Mucosa of gallbladder (tissue), 1 donor: Measurements from ENCODE around the gene STX5. TPM values are rescaled to one million over a fixed set of nuclear protein-coding genes. Genes with fewer than 3 reads are reported as not detected.
"Not testable (repeated sequence)": the region's sequence is repeated elsewhere in the genome, so short reads cannot be mapped to it uniquely, and the experiment has no call there.

ENCODE experiments used
- DNase-seq: peaks from one replicate; pipeline ENCODE4 v3.0.0-alpha.2; 2020; ENCODE audit warnings: low spot score
- total RNA-seq: library from RNA; stranded (reverse); gene quantifications from one replicate; pipeline ENCODE4 v1.2.1, GENCODE V29; 2021
- donor health status: DM: no; HTN: no; CAD: no.

STX5 gene
- total RNA-seq, 1 donor from 2014 or later = 48.8 TPM

GRCh38 chr11:62830904-62831519 lies 839 bp downstream of the STX5 start:
- no peak for DNase-seq

- not testable (repeated sequence) for DNase-seq
Observed at GRCh38 chr11:62828130-62828529, 3.7 kb downstream of the STX5 start.

GRCh38 chr11:62823677-62824076 lies 8.2 kb downstream of the STX5 start:
- DNase-seq = no peak

DNA sequence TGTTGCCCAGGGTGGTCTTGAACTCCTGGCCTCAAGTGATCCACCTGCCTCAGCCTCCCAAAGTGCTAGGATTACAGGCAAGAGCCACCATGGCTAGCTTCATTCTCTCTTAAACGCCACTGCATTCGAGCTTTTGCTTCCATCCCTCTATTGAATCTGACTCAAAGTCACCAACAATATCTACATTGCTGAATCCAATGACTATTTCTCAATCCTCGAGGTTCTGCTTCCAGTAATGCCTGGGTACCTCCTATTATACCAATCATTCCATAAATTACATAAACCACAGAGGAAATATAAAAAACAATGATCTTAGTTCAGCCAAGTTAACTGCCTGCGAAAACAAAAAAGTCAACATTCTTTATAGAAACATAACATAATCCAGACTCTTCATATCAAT lies 14.7 kb downstream of the STX5 start:
- no peak for DNase-seq

DNA sequence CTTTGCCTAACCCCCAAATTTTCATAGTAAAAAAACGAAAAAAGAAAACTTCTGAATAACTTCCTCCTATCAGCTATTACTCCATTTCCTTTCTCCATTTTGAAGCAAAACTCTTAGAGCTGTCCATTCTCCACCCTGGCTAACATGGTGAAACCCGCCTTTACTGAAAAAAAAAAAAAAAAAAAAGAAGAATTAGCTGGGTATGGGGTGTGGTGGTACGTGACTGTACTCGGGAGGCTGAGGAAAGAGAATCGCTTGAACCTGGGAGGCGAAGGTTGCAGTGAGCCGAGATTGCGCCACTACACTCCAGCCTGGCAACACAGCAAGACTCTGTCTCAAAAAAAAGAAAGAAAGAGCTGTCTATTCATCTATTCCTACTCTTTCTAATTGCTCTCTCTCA lies 15.3 kb downstream of the STX5 start:
- no peak for DNase-seq

- DNase-seq = no peak
Observed at GRCh38 chr11:62811659-62812058, 20.2 kb downstream of the STX5 start.

DNA sequence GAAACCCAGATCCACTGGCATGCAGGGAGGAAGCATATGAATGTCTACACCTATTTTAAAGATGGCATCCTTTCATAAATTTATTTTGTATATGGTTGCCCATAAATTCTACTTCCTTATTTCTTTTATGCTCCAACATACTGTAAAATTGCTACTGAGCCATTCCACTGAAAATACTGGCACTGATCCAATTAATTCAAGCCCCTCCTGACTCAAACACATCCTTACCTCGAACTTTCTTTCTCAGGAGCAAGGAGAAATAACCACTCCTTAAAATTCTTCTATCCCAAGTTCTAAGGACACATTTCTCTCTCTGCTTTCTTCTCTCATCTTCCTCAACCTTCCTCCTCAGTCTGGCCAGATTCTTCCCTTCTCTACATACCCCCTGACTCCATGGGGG lies 21.1 kb downstream of the STX5 start:
- no peak for DNase-seq

GRCh38 chr11:62806611-62807121 lies 25.2 kb downstream of the STX5 start:
- no peak for DNase-seq

DNA sequence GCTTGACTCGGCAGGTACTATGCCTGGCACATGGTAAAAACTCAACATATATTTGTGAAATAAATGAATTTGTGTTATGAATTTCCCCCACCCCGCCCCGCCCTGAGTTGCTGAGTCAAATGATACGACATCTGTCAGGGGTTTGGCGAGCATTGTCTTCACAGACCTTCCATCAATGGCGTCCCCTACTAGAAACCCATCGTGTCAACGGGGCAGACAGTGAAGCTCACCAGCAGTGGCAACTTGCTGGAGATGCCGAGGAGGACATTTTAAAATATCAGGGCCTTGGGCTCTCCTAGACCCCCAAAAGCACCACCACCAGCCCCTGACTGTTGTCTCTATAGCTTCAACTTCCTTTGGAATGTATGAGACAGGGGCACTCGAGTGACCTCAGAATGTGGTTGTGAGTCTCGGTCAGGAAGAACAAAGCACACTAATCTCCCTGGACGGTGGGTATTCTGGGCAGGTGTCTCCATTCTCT lies 25.9 kb downstream of the STX5 start:
- no peak for DNase-seq

GRCh38 chr11:62805076-62805892 lies 26.6 kb downstream of the STX5 start, which contains the start of gene NXF1:
NXF1 (minus strand) TSS chr11:62805440; CDS start chr11:62805356, 84 bp downstream.
- DNase-seq = peak; percentile 96

DNA sequence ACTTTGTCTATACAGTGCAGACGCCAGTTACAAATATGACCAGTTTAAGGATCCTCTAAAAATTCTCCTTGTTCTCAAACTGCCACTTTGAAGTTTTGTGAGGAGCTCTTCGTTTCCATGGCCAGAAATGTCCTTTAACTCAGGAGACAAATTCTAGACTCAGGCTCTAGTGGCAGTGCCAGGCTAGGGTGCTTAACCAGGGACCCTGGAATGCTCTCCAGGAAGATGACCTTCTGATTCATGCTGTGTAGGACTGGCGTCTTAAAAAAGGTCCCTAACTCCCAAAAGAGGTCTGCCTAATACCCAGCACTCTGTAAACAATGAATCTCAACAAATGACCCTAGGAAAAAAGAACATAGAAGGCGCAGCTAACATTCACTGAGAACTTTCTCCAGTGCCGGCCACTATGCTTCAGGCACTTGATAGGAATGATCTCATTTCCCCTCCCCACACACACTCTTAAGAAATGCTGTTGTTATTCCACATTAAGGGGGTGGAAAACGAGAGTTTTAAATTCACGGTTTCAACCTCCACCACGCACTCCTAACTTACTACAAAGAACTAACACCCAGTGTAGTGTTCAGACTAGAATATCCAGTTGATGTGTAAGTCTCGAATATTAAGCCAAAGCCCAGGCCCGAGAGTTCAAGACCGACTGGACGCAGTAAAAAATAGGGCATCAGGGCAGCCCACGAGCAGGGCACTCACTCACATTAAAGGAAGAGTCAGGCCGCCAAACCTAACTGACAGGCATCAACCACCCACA lies 27.4 kb downstream of the STX5 start:
- DNase-seq = no peak

- DNase-seq = no peak
Observed at GRCh38 chr11:62801071-62801470, 30.8 kb downstream of the STX5 start.

GRCh38 chr11:62799486-62799885 lies 32.4 kb downstream of the STX5 start:
- no peak for DNase-seq

DNA sequence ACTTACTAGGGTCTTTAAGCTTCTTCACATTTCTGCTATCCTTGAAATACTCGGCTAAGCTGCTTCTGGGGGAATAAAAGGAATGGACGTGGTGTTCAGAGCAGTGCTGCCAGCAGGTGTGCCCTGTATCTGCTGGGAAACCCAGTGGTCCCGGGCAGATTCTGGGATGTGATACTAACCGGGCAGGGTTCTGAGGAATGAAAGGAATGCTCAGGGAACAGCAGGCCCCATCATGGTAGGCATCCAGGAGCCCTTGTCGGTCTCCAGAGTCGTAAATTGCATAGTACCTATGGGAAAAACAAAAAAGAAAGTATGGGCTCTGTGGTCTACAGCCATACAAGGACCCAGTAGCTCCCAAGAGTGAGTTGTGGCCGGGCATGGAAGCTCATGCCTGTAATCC lies 35.6 kb downstream of the STX5 start:
- DNase-seq = no peak

DNA sequence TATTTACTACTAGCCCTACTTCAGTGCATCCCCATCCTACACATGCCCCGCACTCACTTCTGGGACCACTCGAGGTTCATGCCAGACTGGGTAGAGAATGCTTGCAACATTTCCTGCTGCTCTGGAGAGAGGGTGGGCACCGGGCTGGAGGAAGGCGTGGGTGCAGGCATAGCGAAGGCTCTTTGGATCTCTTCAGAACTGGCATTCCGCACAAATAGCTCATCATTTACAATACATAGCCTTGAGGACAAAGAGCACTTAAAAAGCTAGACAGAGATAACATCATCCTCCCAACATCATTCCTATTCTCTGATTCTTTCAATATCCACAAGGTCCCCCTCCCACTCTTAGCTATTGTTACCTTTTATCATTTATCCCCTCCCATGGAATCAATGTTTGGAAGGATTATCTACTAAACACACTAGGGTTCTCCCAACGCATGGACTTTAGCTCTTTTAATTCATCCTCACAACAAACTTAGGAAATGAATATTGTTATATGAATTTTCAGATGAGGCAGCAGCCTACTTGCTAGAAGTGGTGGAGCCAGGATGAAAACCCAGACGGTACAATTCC lies 37.6 kb downstream of the STX5 start:
- DNase-seq = no peak

DNA sequence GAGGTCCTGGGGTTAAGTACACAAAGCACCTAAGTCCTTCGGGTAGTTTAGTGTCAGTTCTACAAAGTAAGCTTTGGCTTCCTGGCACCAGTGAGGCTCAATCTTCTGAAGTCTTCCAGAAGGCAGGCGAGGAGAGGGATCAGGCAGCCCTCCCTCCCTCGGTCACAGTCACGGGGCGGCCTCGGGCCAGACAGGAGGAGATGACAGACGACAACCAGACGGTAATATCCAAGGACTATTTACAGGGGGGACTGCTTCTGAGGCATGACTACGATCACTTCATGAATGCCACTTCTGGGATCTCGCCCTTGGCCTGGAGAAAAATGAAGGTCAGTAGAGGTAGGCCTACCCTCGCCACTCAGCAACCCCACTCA lies 39.7 kb downstream of the STX5 start:
- DNase-seq = no peak

DNA sequence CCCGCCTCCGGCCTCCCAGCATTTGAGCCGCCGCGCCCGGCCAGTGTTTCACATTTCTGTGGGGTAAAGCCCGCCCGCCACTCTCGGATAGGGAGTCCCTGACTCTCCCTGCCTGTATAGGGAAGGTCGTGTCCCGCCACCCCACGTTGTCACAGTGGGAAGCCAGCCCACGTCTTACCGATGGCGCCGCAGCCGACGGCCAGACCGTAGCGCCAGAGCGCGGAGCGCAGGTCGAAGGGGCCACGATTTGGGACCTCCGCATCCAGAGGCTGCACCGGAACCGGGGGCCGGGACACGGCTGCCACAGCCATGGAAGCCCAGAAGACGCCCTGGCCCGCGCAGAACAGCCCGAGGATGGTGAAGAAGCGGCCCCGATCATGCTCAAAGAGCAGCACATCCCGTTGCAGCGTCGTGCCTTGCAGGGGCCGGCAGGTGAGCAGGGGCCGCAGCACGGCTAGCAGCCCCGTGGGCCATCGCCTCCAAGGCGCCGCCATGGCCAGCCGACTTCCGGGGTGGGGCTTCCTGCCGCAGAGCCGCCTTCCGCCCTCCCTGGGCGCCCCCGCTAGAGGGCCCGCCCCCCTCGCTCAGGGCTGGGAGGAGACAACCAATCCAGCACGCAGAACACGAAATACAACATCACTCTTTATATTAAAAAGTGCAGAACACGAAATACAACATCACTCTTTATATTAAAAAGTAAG lies 40.2 kb downstream of the STX5 start, which contains the start of gene TMEM223:
TSS of gene TMEM223 (minus strand) at position 506 of the 701 bp plus-strand sequence. CDS start at position 494, 12 bp downstream.
- peak; percentile 87 for DNase-seq

- DNase-seq = no peak
Observed at GRCh38 chr11:62789576-62789975, 42.3 kb downstream of the STX5 start.

DNA sequence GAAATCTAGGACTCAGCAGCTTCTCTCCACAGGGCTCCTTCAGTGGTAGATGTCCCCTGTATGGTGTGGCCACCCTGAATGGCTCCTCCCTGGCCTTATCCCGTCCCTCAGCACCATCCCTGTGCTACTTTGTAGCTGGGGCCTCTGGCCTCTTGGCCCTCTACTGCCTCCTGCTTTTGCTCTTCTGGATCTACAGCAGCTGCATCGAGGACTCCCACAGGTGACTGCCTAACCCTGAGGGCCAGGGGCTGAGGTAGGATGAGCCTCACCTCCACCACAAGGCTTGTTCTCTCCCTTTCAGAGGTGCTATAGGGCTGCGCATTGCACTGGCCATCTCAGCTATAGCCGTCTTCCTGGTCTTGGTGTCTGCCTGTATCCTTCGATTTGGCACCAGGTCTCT lies 42.9 kb downstream of the STX5 start:
- DNase-seq = no peak

GRCh38 chr11:62787005-62787759 lies 44.7 kb downstream of the STX5 start, which contains the start of gene TMEM179B:
TMEM179B (plus strand) TSS chr11:62787402; CDS start chr11:62787432, 30 bp downstream.
- DNase-seq = peak; percentile 99
